Cardiac fibroblast (primary cell): ENCODE data around the gene NCOA6.

ENCODE experiments used
- DNase-seq, 2 donors: peaks; one replicate each; pipeline versions ENCODE4 v3.0.0 to v3.0.0-alpha.2; 2010; ENCODE audit warnings: low read depth in 2 of 2
- H3K4me3 ChIP-seq, 2 donors: replicated peaks in 1 of 2; 1 replicate in 1 of 2; 2 replicates in 1 of 2; pipeline ENCODE4 v1.5.1; 2011; ENCODE audit warnings: low read depth in 2 of 2, low read length in 2 of 2, mild to moderate bottlenecking in 2 of 2, moderate library complexity in 1 of 2
- CTCF ChIP-seq: IDR thresholded peaks from one replicate; pipeline ENCODE4 v1.5.1; 2011; ENCODE audit warnings: low read depth, mild to moderate bottlenecking, low read length, inconsistent platforms

NCOA6 gene

GRCh38 chr20:34831936-34832335 is 6.5 kb upstream of the NCOA6 start:
- DNase-seq = no peak
- TF ChIP-seq CTCF = no peak
- H3K4me3 ChIP-seq = no peak overlapping the region

GRCh38 chr20:34829191-34829590 is 3.7 kb upstream of the NCOA6 start:
- TF ChIP-seq CTCF = no peak
- DNase-seq = no peak
- H3K4me3 ChIP-seq = no peak overlapping the region

- no peak for TF ChIP-seq CTCF
- DNase-seq = peak; percentile 29 to 47
- peak overlapping the region; percentile 90 to 98 for H3K4me3 ChIP-seq
Measured at GRCh38 chr20:34824806-34825529, 483 bp downstream of the NCOA6 start.

GRCh38 chr20:34824452-34824805 is 1.0 kb downstream of the NCOA6 start:
- peak; percentile 54 to 64 for DNase-seq
- no peak for TF ChIP-seq CTCF
- H3K4me3 ChIP-seq = peak overlapping the region; percentile 90 to 98

GRCh38 chr20:34824026-34824425 is 1.4 kb downstream of the NCOA6 start:
- DNase-seq = peak in 1 of 2 donors; percentile 3
- H3K4me3 ChIP-seq = peak overlapping the region; percentile 90 to 98
- no peak for TF ChIP-seq CTCF

- TF ChIP-seq CTCF = no peak
- no peak for DNase-seq
- H3K4me3 ChIP-seq = no peak overlapping the region
Measured at GRCh38 chr20:34820805-34821578, 4.5 kb downstream of the NCOA6 start.
